GM21576 (cell line): ENCODE data around the gene TSSC4.

Experiments
- ATAC-seq: cut with Tn5 transposase; IDR thresholded peaks from one replicate; pipeline ENCODE4 v1.9.1; 2021; ENCODE audit warnings: mild to moderate bottlenecking, moderate library complexity; ENCODE audit not compliant: unreplicated experiment

TSSC4 gene

DNA sequence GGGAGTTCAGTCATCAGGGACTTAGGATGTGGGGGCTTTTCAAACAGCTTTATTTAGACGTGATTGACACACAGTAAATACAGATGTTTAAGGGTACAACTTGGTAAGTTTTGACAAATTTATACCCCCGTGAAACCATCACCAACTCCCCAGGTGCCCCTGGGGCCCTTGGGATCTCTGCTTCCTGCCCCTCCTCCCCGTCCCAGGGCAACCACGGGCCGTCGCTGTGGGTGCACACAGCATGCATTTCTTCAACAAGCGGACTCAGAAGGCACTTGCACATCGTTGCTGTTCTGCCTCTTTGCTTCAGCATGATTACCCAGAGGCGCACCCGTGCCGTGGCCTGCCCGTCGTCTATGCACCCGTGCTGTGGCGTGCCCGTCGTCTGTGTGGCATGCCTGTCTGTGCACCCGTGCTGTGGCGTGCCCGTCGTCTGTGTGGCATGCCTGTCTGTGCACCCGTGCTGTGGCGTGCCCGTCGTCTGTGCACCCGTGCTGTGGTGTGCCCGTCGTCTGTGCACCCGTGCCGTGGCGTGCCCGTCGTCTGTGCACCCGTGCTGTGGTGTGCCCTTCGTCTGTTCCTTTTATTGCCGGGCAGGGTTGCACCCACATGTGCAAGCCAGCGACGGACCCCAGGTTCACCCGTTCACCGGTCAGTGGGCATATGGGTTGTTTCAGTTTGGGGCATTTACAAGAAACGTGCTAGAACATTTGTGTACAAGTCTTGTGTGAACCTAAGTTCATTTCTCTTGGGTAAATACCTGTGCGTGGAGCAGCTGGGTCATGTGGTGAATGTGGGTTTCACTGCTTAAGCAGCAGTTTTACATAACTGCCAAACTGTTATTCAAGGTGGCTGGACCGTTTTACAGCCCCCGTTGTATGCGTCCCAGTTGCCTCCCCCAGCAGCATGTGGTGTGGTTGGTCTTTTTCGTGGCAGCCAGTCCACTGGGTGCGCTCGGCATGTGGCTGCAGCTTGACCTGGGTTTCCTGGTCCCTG is 15.1 kb upstream of the TSSC4 start:
- peak; percentile 36 for ATAC-seq

DNA sequence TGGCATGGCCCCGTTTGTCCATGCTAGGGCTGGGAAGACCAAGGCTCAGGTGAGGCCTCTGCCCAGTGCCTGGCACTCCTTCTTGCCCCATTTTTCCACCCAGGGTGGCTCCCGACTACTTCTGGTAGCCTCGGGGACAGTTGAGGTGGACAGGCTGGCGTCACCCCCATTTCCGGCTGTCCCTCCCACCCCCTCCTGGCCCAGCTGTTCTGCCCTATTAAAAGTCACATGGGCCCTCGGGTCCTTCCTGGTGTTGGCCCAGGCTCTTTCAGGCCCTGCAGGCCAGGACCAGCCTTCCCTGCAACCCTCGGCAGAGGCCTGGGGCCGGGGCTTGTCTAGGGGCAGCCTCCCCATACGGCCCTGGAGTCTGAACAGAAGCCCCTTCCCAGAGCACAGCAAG is 14.0 kb upstream of the TSSC4 start:
- no peak for ATAC-seq

GRCh38 chr11:2387266-2387987 is 13.1 kb upstream of the TSSC4 start:
- no peak for ATAC-seq

- no peak for ATAC-seq
Observed at GRCh38 chr11:2388431-2389376, 11.8 kb upstream of the TSSC4 start.

- ATAC-seq = no peak
Observed at GRCh38 chr11:2389377-2390026, 11.0 kb upstream of the TSSC4 start.

GRCh38 chr11:2390091-2390724 is 10.3 kb upstream of the TSSC4 start:
- no peak for ATAC-seq

- no peak for ATAC-seq
Observed at GRCh38 chr11:2390725-2391151, 9.8 kb upstream of the TSSC4 start.

DNA sequence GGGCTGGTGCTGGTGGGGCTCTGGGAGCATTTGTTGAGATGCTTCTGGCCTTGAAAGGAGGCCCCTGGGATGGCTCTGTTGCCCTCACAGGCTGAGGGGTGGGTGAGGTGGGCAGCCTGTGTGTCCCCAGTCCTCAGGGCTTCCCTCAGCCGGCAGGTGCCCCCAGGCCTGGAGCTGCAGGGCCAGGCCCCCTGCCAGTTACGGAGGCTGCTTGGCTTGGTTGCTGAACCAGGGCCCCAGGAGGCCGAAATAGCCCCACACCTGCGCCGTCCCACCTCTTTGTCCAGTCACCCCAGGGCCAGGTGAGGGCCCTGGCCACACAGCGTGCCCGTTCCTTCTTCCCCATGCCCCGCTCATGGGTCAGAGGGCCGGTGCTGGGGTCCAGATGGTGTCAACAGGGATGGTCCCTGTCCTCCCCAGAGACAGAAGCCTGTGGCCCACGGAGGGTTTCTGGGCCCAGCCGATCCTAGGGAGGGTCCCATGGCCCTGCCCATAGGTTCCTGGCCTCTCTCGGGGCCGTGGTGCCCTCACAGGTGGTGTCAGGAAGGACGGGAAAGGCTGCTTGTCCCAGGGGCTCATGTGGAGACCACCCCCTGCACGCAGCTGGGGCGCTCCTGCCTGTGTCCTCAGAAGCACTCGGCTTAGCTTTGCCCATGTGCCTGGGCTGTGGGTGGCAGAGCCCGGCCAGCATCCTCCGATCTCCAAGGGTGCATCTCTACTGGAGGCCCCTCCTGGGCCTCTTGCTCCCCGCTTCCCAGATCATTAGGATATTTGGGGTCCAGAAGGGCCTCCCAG is 9.2 kb upstream of the TSSC4 start:
- no peak for ATAC-seq

- no peak for ATAC-seq
Observed at GRCh38 chr11:2392241-2392959, 8.2 kb upstream of the TSSC4 start.

DNA sequence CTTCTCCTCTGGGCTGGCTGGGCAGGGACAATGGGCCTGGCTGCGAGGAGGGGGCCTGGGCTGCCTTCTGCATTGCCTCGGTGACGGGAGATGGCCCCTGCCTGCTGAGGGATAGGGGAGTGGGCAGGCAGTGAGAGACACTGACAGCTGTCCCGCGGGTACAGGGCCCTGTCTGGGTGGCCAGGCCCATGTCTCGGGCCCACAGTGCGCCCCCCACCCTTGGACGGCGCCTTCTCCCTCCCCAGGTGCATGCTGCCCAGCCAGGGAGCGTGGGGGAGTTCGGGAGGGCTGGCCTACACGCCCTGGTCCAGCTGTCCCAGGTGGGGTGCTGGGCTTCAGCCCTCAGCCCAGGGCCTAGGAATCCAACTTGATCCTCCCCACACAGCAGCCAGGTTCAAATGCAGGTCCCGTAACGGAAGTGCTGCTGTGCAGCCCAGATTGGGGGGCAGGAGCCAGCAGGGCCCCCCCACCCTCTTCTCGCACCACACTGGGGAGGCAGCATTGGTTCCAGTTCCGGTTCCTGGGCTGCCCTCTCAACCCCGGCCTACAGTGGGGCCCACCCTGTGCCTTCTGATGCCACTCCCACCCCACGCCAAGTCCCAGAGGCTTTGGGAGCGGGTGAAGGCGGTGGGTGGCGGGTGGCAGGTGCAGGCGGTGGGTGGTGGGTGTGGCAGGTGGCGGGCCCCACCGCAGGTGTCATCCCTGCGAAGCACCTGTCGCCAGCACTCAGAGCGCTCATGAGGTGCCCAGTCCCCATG is 7.3 kb upstream of the TSSC4 start:
- no peak for ATAC-seq

DNA sequence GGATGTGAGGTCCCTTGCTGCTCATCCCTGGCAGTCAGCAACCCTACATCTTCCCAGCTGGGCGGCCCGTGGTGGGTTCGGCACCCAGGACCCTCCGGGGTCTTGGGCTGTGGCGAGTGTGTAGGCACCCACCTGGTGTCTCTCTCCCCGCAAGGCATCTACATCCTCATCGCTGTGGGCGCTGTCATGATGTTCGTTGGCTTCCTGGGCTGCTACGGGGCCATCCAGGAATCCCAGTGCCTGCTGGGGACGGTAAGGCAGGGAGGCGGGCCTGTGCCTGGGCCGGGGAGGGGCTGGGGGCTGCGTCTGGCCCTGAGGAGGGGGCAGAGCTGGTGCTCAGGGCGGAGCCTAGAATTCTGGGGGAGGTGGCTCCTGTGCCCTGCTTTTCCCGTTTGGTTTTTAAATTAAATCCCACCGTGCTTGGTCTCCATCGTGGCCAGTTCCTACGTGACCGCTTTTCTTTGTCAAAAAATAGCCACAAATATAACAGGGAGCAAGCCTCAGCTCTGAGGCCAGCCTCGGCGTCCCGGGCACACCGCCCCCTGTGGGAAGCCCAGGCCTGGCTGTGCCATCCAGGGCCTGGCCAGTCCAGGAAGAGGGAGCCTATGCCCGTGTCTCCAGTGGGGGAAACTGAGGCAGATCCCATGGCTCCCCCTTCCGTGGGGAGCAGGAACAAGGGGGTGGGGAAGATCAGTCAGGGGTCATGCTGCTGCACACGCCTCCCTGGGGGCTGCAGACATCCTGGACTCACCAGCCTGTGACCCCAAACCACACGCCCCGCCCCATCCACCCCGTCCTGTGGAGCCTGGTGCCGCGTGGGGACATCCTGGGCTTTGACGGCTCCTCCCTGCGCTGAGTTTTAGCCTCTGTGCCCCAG is 6.4 kb upstream of the TSSC4 start:
- no peak for ATAC-seq

DNA sequence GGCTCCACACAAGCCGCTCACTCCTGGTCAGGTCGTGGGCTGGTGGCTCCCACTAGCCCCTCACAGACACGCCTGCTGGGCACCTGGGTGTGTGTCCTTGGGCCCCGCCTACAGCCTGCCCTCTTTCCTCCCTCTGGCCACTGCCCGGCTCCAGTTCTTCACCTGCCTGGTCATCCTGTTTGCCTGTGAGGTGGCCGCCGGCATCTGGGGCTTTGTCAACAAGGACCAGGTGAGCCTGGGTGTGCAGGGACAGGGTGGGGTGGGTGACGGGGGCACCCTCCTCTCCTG is 5.8 kb upstream of the TSSC4 start:
- ATAC-seq = no peak

DNA sequence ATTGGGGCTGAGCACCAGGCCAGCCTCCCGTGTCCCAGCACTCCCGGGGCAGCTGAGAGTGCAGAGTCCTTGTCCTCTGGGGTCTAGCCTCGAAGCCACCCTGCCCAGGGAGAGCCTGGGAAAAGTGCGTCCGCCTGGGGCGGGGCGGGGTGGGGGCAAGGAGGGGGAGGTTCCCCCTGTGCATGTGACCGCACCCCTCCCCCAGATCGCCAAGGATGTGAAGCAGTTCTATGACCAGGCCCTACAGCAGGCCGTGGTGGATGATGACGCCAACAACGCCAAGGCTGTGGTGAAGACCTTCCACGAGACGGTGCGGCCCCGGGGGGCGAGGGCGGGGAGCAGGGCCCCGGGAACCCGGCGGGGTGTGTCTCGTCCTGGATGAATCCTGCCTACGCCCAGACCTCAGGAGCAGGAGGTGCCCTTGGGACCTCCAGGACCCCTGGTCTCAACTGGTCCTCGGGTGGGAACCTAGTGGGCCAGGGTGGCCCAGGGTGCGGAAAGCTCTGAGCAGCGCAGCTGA is 5.3 kb upstream of the TSSC4 start:
- no peak for ATAC-seq

GRCh38 chr11:2395856-2396255 is 4.7 kb upstream of the TSSC4 start:
- ATAC-seq = no peak

- ATAC-seq = no peak
Observed at GRCh38 chr11:2396471-2396870, 4.1 kb upstream of the TSSC4 start.

DNA sequence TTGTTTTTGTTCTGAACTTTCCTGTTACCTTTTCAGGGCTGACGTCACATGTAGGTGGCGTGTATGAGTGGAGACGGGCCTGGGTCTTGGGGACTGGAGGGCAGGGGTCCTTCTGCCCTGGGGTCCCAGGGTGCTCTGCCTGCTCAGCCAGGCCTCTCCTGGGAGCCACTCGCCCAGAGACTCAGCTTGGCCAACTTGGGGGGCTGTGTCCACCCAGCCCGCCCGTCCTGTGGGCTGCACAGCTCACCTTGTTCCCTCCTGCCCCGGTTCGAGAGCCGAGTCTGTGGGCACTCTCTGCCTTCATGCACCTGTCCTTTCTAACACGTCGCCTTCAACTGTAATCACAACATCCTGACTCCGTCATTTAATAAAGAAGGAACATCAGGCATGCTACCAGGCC is 3.5 kb upstream of the TSSC4 start:
- ATAC-seq = no peak
